HFFc6 (cell line): Measurements from ENCODE around the gene TMEM255A. TPM values are rescaled to one million over a fixed set of nuclear protein-coding genes. Genes with fewer than 3 reads are reported as not detected.

ENCODE experiments used
- DNase-seq: peaks from one replicate; pipeline ENCODE4 v3.0.0-alpha.2; 2018
- H3K27ac Mint-ChIP-seq: 2 replicates; pipeline ENCODE4 v1.8.0; 2020; ENCODE audit warnings: mild to moderate bottlenecking, mixed read lengths
- H3K27me3 Mint-ChIP-seq: 2 replicates; pipeline ENCODE4 v1.8.0; 2021; ENCODE audit warnings: mild to moderate bottlenecking, moderate library complexity, mixed read lengths; ENCODE audit not compliant: insufficient read depth
- H3K36me3 Mint-ChIP-seq: 2 replicates; pipeline ENCODE4 v1.8.0; 2021; ENCODE audit warnings: low read depth, mixed read lengths
- H3K4me1 Mint-ChIP-seq: 2 replicates; pipeline ENCODE4 v1.8.0; 2020; ENCODE audit warnings: low read depth, mixed read lengths
- H3K4me3 Mint-ChIP-seq: 2 replicates; pipeline ENCODE4 v1.8.0; 2020; ENCODE audit warnings: mild to moderate bottlenecking, moderate library complexity, mixed read lengths
- H3K9me3 Mint-ChIP-seq: 2 replicates; pipeline ENCODE4 v1.8.0; 2020; ENCODE audit warnings: mild to moderate bottlenecking, mixed read lengths
- CTCF ChIP-seq: fragments of 200-600 bp; sonication (generic); IDR thresholded peaks from 2 replicates; pipeline ENCODE4 v1.5.0; 2021; ENCODE audit warnings: antibody characterized with exemption, mild to moderate bottlenecking
- total RNA-seq, 6 experiments: library from RNA; stranded (reverse); fragmentation: NEBNext Ultra II Directional; extraction: Animal tissue kit (Norgen Biotek cat#: 25700); gene quantifications; 2 replicates in 1 of 6; 3 replicates in 5 of 6; pipeline ENCODE4 v1.2.3, GENCODE V29; 2021

TMEM255A gene
- total RNA-seq, 6 experiments from 2014 or later, result 0.20 to 0.56 (median 0.33) TPM; not detected in 2

GRCh38 chrX:120244735-120245498, 66.3 kb downstream of the TMEM255A start:
- DNase-seq, result peak; percentile 82
- TF ChIP-seq CTCF, result no peak
- H3K27ac Mint-ChIP-seq, result peak overlapping the region; percentile 94
- H3K27me3 Mint-ChIP-seq, result peaks cover 5% of the 10 kb centered on the region; the same call in 1 of the 2 replicates
- no peaks in the 10 kb centered on the region for H3K9me3 Mint-ChIP-seq
- H3K4me3 Mint-ChIP-seq, result peak overlapping the region; percentile 98
- H3K36me3 Mint-ChIP-seq, result no peaks in the 10 kb centered on the region
- peaks cover 12% of the 10 kb centered on the region for H3K4me1 Mint-ChIP-seq

- Mint-ChIP-seq H3K9me3 (no peaks in the 10 kb centered on the region), H3K27me3 (peaks cover 5% of the 10 kb centered on the region; the same call in 1 of the 2 replicates), H3K4me1 (peaks cover 10% of the 10 kb centered on the region), H3K27ac (peak overlapping the region; percentile 94), H3K4me3 (peak overlapping the region; percentile 98), H3K36me3 (no peaks in the 10 kb centered on the region)
- no peak for TF ChIP-seq CTCF
- no peak for DNase-seq
Measured at GRCh38 chrX:120244395-120244734, 66.9 kb downstream of the TMEM255A start.

- no peak overlapping the region for H3K4me3 Mint-ChIP-seq
- no peak for TF ChIP-seq CTCF
- H3K36me3 Mint-ChIP-seq, result no peaks in the 10 kb centered on the region
- H3K27me3 Mint-ChIP-seq, result peaks cover 6% of the 10 kb centered on the region; the same call in 1 of the 2 replicates
- no peaks in the 10 kb centered on the region for H3K9me3 Mint-ChIP-seq
- no peak for DNase-seq
- peaks cover 17% of the 10 kb centered on the region for H3K4me1 Mint-ChIP-seq
- H3K27ac Mint-ChIP-seq, result no peak overlapping the region
Measured at GRCh38 chrX:120242813-120243212, 68.4 kb downstream of the TMEM255A start.

- no peak overlapping the region for H3K27ac Mint-ChIP-seq
Measured at GRCh38 chrX:120238933-120239332, 72.3 kb downstream of the TMEM255A start.

GRCh38 chrX:120236687-120237479, 74.4 kb downstream of the TMEM255A start:
- no peak for TF ChIP-seq CTCF
- peaks cover 1% of the 10 kb centered on the region; the same call in 1 of the 2 replicates for H3K27me3 Mint-ChIP-seq
- no peaks in the 10 kb centered on the region for H3K9me3 Mint-ChIP-seq

More at GRCh38 chrX:120238933-120239332, 72.3 kb downstream of the TMEM255A start:
- Mint-ChIP-seq H3K4me1 (peaks cover 14% of the 10 kb centered on the region), H3K36me3 (no peaks in the 10 kb centered on the region), H3K4me3 (no peak overlapping the region), H3K9me3 (no peaks in the 10 kb centered on the region), H3K27me3 (peaks cover 1% of the 10 kb centered on the region; the same call in 1 of the 2 replicates)
- DNase-seq, result peak; percentile 0
- no peak for TF ChIP-seq CTCF

More at GRCh38 chrX:120236687-120237479, 74.4 kb downstream of the TMEM255A start:
- Mint-ChIP-seq H3K4me3 (no peak overlapping the region), H3K27ac (no peak overlapping the region), H3K36me3 (no peaks in the 10 kb centered on the region), H3K4me1 (peaks cover 7% of the 10 kb centered on the region; the same call in 1 of the 2 replicates)
- no peak for DNase-seq
